Right lung (tissue), 5 donors: ENCODE data around the gene LILRB3. TPM values are rescaled to one million over a fixed set of nuclear protein-coding genes. Genes with fewer than 3 reads are reported as not detected.
"Not testable (repeated sequence)": the region's sequence is repeated elsewhere in the genome, so short reads cannot be mapped to it uniquely, and the experiment has no call there.

ENCODE experiments used
- DNase-seq, 2 donors: peaks; one replicate each; pipeline ENCODE4 v3.0.0-alpha.2; 2013
- polyA plus RNA-seq, 5 donors: library from polyadenylated mRNA; unstranded; fragments of 120-200 nt; gene quantifications; one replicate each; pipeline versions ENCODE4 v1.2.1 to v1.2.3, GENCODE V29; 2013; ENCODE audit warnings: inconsistent platforms in 1 of 5, low replicate concordance in 1 of 5; ENCODE audit not compliant: insufficient read length in 5 of 5, insufficient read depth in 1 of 5

LILRB3 gene
- polyA plus RNA-seq, 5 donors, result 1.4 to 2.9 (median 2.3) TPM

- DNase-seq, result peak; percentile 91 to 92
Measured at GRCh38 chr19:54209811-54210494, 12.9 kb downstream of the LILRB3 start.

GRCh38 chr19:54209058-54209810, 13.6 kb downstream of the LILRB3 start:
- DNase-seq, result no peak

GRCh38 chr19:54208784-54209057, 14.1 kb downstream of the LILRB3 start:
- no peak for DNase-seq

- DNase-seq, result peak; percentile 79 to 81
Measured at GRCh38 chr19:54207983-54208783, 14.6 kb downstream of the LILRB3 start.

GRCh38 chr19:54207676-54207982, 15.2 kb downstream of the LILRB3 start:
- no peak for DNase-seq

GRCh38 chr19:54207193-54207592, 15.6 kb downstream of the LILRB3 start:
- DNase-seq, result not testable (repeated sequence)

GRCh38 chr19:54206831-54207177, 16.0 kb downstream of the LILRB3 start:
- DNase-seq, result no peak

- DNase-seq, result no peak
Measured at GRCh38 chr19:54206030-54206830, 16.6 kb downstream of the LILRB3 start.

- no peak for DNase-seq
Measured at GRCh38 chr19:54204767-54205468, 17.9 kb downstream of the LILRB3 start.

- no peak for DNase-seq
Measured at GRCh38 chr19:54203151-54203611, 19.6 kb downstream of the LILRB3 start.

GRCh38 chr19:54201980-54202379, 20.8 kb downstream of the LILRB3 start:
- no peak for DNase-seq

- no peak for DNase-seq
Measured at GRCh38 chr19:54201172-54201701, 21.6 kb downstream of the LILRB3 start.

GRCh38 chr19:54199401-54199800, 23.4 kb downstream of the LILRB3 start:
- DNase-seq, result no peak

GRCh38 chr19:54197121-54197520, 25.7 kb downstream of the LILRB3 start:
- DNase-seq, result no peak

- DNase-seq, result no peak
Measured at GRCh38 chr19:54196536-54196935, 26.3 kb downstream of the LILRB3 start.

GRCh38 chr19:54194463-54194862, 28.3 kb downstream of the LILRB3 start:
- DNase-seq, result not testable (repeated sequence)

- no peak for DNase-seq
Measured at GRCh38 chr19:54193011-54193410, 29.8 kb downstream of the LILRB3 start.

GRCh38 chr19:54191811-54192453, 30.9 kb downstream of the LILRB3 start:
- no peak for DNase-seq

- peak; percentile 94 to 95 for DNase-seq
Measured at GRCh38 chr19:54191011-54191810, 31.6 kb downstream of the LILRB3 start, which contains the start of gene TSEN34. Gene TSEN34, plus strand, starts transcription at chr19:54191308. Its CDS starts 57 bp downstream, at chr19:54191365.
